ENCODE measurements around the gene C4BPB.

Gene C4BPB

DNA sequence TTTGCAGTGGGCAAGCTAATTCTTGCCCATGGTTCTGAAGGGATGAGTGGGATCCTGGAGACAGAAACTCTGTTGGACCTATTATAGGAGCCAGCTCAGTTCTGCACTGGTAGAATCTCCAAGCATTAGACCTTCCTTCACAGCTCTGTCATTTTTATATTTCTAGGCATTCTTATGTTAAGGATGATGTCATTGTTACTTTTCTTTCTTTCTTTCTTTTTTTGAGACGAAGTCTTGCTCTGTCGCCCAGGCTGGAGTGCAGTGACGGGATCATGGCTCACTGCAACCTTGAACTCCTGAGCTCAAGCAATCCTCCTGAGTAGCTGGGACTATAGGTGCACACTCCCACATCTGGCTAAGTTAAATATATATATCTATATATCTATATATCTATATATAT is 28.1 kb upstream of the C4BPB start:
- DNase-seq, result no peak

DNA sequence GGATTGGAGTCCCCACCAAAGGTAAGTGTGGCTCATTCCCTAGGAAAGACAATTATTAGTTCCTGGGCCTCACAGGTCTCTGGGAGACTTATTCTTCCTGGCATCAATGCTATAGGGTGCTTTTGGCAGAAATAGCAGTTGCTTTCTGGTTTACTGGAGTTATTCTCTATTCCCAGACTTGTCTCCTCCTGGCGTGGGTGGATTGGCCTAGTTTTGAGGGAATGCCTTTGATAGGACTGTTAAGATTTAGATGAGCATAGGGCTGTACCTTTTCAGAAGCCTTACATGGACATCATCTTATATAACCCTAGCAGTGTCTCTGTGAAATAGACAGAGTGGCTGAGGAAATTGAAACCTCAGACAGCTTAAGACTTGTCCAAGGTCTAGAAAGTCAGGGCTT is 26.6 kb upstream of the C4BPB start:
- no peak for DNase-seq

DNA sequence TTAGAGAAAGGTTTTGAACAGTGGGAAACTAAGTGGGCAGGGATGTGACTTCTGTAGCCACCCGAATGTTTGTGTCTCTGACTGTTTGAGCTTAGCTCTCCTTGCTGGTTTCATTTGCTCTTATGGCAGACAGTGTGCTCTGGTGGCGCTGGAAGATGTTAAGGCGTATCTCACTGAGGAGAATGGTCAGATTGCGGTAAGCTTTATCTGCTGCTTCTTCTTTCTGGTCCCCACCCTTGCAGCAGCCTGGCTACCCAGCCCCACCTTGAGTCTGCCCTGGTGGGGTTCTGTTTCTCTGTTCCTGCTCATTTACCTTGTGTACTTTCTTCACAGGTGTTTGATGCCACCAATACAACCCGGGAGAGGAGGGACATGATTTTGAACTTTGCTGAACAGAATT is 25.6 kb upstream of the C4BPB start:
- no peak for DNase-seq

- no peak for DNase-seq
These were observed 24.1 kb upstream of the C4BPB start for GRCh38 chr1:207064561-207064960.

GRCh38 chr1:207067185-207067584 is 21.5 kb upstream of the C4BPB start:
- DNase-seq, result no peak

DNA sequence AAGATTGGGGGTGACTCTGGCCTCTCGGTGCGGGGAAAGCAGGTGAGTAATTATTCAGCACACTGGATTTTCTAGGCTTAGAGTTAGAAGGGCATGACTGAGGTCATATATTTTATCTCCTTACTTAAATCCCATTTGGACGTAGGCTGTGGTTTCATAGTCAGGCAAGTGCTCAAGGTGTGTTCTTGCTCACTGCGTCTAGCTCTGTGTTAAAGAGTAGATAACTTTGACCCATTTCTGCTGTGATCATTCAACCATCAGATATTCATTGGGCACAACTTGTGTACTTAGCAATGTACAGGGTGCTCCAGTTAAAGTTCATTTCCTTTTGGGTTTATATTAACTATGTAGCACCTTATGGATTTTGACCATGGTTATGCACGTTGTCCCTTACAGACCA is 21.0 kb upstream of the C4BPB start:
- DNase-seq, result no peak

DNA sequence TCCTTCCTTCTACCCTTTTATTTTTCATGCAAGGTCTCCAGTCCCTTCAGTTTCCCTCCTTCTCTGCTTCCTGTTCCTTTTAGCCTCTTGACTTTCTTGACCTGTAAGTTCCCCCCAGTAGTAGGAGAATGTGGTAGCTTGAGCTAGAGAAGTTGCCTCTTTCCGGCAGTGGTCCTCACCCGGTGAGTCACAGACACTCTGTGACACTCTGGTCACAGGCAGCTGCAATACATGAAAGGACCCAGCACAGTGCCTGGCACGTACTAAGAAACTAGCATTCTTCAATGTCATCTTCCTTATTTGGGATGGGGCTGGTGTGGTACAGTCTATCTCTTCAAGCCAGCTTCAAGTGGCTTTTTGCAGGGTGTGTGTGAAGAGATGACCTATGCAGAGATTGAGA is 19.6 kb upstream of the C4BPB start:
- DNase-seq, result no peak

GRCh38 chr1:207069858-207070506 is 18.7 kb upstream of the C4BPB start:
- no peak for DNase-seq

DNA sequence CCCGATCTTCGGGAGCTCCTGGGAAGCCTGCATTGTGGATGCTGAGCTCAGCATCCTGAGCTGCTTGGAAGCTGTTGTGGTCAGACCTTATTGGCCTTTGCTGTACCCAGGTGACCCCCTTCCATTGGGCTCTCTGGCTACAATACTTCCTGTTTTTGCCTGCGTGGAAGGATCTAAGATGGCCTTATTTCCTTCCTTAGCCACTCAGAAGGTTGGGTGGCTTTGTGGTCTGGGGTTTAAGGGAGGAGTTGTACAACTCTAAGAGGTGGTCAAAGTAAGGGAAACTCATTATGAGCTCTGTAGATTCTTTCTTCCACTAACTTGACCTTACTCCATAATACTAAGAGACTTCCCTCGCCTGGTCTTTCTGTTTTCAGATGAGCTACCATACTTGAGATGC is 17.8 kb upstream of the C4BPB start:
- DNase-seq, result no peak

DNA sequence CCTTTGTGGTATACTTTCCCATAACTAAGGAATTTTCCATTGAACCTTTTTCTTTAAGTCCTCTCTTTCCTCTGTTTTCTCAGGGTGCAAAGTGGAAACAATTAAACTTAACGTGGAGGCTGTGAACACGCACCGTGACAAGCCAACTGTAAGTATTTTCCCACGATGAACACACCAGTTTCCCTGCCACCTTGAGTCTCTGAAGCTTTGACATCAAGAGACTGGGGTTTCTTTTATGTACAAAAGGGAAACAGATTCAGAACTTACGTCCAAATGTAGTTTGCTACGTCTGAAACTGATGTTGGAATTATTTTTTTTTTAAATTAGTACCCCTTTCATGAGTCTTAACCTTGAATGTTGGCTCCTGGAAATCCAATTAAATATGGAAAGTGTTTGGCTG is 17.2 kb upstream of the C4BPB start:
- no peak for DNase-seq

- no peak for DNase-seq
These were observed 16.4 kb upstream of the C4BPB start for GRCh38 chr1:207072233-207072632.

DNA sequence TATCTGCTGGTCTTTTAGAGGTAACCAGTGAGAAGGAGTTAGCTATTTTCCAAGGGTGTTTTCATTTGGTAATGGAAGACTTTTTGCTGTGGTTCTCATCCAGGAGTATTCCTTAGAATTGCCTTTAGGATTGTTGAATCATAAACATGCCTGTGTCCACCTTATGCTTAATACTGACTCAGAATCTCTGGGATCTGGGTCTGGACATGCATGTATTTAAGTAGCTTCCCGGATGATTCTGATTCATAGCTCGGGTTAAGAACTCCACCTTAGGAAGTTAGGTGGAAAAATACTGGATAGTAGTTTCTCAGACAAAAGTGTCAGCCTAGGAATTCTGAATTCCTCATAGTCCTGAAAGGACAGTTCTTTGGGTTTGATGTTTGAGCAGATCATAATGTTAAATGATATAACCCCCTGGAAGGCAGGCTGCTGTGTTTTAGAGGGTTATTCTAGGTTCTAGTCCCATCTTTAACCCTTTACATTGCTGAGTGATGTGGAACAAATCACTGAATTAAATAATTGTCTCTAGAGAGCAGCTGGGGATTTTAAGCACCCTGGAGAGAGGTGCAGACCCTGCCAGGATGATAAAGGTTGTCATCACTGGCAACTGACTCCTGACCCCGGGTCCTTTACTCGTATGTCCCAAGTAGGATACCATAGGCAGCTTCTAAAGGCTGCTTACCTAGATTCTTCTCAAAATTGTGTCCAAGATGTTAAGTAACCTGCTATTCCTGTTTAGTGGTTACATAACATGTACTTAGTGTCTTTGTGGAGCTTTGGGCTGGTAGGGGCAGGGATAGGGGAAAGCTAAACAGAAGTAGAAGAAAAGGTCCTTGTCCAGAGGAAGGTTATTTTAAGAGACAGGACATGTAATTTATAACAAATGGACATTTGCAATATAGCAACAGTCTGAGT is 14.5 kb upstream of the C4BPB start:
- no peak for DNase-seq

DNA sequence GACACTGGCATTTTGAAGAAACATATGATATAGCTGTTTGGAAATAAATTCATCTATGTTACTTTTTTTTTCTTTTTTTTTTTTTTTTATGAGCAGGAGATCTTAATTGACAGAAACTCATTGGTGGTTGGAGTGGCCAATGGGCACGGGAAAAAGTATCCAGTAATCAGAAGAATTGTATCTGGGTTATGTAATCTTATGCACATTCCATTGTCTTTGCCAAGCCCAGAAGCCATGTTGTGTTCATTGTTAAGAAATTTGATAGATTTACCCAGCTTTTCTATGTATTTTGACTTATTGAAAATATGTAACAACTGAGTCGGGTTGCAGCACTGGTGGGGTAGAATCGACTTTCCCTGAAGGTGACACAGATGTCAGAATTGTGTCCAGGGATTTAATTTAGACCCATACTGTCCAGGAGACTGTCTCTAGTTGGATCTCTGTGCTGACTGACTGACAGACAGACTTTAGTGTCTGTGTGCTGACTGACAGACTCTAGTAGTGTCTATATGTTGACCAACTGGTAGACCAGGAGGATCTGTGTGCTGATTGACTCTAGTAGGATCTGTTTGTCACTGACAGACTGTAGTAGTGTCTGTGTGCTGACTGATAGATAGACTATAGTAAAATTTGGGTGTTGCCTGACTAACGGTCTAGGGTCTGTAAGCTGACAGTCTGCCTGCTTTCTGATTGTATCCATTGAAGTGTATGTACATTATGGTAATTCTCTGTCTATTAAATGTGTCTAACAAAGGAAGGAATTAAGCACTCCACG is 12.3 kb upstream of the C4BPB start:
- DNase-seq, result no peak

- DNase-seq, result no peak
These were observed 11.6 kb upstream of the C4BPB start for GRCh38 chr1:207077012-207077411.

DNA sequence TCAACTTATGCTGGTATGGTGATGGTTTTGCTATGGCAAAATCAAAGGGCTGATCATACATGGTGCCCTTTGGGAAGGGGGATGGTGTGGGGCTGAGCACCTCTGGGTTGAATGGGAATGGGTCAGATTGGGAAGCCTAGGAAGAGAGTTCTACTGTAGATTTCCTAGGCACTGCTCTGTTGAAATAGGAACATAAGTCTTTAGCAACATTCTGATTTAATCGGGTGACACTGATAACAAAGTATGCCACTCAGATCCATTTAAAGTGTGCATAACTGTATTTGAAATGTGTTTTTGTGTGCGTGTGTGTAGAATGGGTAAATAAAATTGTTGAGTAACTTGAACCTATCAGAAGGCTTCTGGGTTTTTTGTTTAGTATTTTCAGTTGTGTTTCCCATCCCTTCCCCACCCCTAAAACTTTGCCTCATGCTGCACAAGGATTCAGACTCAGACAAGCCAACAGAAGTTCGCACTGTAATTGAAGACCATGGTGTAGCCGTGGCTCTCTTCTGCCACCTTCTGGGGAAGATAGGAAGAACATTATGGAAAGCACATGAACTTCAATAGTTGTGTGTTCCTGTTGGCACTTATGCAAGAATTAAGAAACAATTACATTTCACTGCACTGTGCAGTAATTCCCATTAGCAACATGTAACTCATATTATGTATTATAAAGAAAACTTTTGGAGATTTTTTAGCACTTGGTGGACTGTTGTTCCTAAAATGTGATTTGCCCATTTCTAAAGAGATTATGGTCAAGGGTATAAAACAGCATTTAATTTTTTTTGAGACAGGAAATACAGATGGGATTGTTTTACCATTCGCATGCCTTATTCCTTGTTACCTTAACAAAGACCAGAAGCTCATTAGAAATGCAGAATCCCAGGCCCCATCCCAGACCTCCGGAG is 10.9 kb upstream of the C4BPB start:
- peak; percentile 41 for DNase-seq

DNA sequence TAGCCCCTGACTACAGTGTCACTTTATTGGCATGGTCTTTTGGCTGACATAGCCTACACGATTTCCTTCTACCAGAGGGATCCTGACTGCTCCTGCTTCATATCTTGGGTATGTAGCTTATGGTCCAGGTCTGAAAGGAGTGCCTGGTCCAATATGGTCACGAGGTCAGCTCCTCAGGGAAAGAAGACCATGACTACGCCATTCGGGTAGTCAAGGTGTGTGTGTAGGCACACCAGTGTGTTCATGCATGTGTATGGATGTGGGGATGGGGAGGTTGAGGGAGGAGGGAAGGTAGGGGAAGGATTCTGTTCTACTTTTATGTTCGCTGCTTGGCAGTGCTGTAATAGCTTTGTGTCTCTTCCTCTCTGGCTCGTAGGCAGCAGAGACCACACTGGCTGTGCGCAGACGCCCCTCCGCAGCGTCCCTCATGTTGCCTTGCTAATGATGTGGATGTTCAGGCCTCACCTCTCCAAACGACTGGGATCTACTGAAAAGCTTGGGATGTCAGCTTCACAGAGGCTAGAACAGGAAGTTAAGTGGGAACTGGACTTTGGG is 10.0 kb upstream of the C4BPB start:
- no peak for DNase-seq

GRCh38 chr1:207079706-207080241 is 8.9 kb upstream of the C4BPB start:
- DNase-seq, result no peak

DNA sequence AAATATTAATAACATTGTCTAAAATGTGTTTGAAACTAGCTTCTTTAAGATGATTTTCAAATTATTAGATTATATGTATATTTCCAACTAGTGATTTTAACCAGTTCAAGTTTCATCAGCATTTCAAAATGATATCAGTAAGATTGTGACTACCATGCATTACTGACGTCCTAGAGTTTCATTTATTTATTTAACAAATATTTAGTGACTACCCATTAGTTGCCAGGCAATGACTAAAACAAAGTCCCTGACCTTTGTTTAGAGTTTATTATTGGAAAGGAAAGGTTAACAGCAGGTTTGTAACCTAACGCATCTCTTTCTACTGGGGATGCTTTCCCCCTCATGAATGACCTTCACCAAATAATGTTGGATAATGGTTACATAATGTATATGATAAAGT is 7.6 kb upstream of the C4BPB start:
- DNase-seq, result no peak

- no peak for DNase-seq
These were observed 6.9 kb upstream of the C4BPB start for GRCh38 chr1:207081806-207082205.

- DNase-seq, result no peak
These were observed 4.4 kb upstream of the C4BPB start for GRCh38 chr1:207084232-207084631.

DNA sequence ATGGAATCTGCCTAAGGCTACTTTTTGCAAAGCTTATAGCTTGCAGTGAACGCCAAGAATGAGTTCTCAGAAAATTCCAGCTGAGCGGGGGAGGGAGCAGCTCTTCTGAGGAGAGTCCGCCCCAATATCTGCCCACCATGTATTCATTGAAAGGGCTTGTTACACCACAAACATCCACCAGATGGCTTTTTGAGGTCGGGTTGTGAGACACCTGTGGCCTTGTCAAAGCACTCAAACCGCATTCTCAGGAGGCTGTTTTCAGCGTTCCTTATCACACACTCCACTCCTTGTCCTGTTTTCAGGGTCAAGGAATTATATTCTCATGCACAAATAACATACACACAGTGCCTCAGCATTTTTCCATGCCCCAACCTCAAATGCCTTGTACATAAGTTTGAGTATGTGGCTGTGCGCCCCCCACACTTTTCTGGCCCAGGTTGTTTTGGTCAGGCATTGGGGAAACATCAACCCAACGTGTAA is 3.9 kb upstream of the C4BPB start:
- peak; percentile 28 for DNase-seq

DNA sequence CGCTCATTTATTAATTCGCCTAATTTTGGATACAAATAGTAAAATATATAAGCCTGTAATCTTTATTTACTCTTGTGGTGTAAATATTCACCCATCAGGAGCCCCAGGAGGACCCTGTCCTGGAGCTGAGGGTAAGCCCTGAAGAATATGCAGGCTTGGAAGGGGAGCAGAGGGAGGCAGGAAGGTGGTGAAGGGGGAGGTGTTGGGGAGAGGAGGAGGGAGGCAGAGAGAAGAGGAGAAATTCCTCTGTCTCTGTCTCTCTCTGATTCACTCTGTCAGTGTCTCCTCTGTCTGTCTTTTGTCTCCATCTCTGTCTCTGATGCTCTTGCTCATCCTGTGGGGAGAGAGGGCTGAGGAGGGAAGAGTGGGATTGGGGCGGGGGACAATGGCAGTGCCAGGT is 2.8 kb upstream of the C4BPB start:
- no peak for DNase-seq

Measured in stimulated activated CD4-positive, alpha-beta T cell treated with anti-CD3 and anti-CD28 coated beads, Interleukin-12 subunit alpha, Interleukin-12 subunit beta, amount 100 ng/mL, for 4 hours (primary cell).